Karpas-422 (cell line): ENCODE measurements around the gene CHFR. TPM values are rescaled to one million over a fixed set of nuclear protein-coding genes. Genes with fewer than 3 reads are reported as not detected.
"Not testable (repeated sequence)": the region's sequence is repeated elsewhere in the genome, so short reads cannot be mapped to it uniquely, and the experiment has no call there.

Experiments
- DNase-seq: peaks from one replicate; pipeline ENCODE4 v3.0.0-alpha.2; 2015
- H2AFZ ChIP-seq: fragments of 200-600 bp; sonication (generic); 2 replicates; pipeline ENCODE4 v1.6.1; 2014; ENCODE audit warnings: antibody characterized with exemption, low read length, mixed read lengths
- H3K27ac ChIP-seq: fragments of 200-600 bp; sonication (generic); 2 replicates; pipeline ENCODE4 v1.5.1; 2014; ENCODE audit warnings: mild to moderate bottlenecking, low read length, moderate library complexity
- H3K27me3 ChIP-seq: fragments of 200-600 bp; sonication (generic); 2 replicates; pipeline ENCODE4 v1.6.1; 2014; ENCODE audit warnings: low read length, mixed read lengths
- H3K36me3 ChIP-seq: fragments of 200-600 bp; sonication (generic); 2 replicates; pipeline ENCODE4 v1.6.1; 2014; ENCODE audit warnings: low read length, mixed read lengths; ENCODE audit not compliant: insufficient read depth
- H3K4me1 ChIP-seq: fragments of 200-600 bp; sonication (generic); 2 replicates; pipeline ENCODE4 v1.6.1; 2014; ENCODE audit warnings: mild to moderate bottlenecking, low read length, mixed read lengths
- H3K4me2 ChIP-seq: fragments of 200-600 bp; sonication (generic); 2 replicates; pipeline ENCODE4 v1.6.1; 2014; ENCODE audit warnings: low read length, low read depth, mild to moderate bottlenecking; ENCODE audit not compliant: poor library complexity, severe bottlenecking
- H3K4me3 ChIP-seq: fragments of 200-600 bp; sonication (generic); 2 replicates; pipeline ENCODE4 v1.5.1; 2014; ENCODE audit warnings: mild to moderate bottlenecking, antibody characterized with exemption, low read length, mixed read lengths
- H3K79me2 ChIP-seq: fragments of 200-600 bp; sonication (generic); 2 replicates; pipeline ENCODE4 v1.6.1; 2014; ENCODE audit warnings: mild to moderate bottlenecking, low read length, mixed read lengths
- H3K9ac ChIP-seq: fragments of 200-600 bp; sonication (generic); 2 replicates; pipeline ENCODE4 v1.6.0; 2014; ENCODE audit warnings: low read length
- H3K9me2 ChIP-seq: fragments of 200-600 bp; sonication (generic), shearing (Covaris generic); replicated peaks from 2 replicates; pipeline ENCODE4 v1.6.0; 2014; ENCODE audit warnings: mild to moderate bottlenecking, low read length, moderate library complexity; ENCODE audit not compliant: insufficient read depth
- H3K9me3 ChIP-seq: fragments of 300-700, 200-600 bp; sonication (generic); 2 replicates; pipeline ENCODE4 v1.6.1; 2014; ENCODE audit warnings: low read length, mixed read lengths
- H4K20me1 ChIP-seq: fragments of 200-600 bp; sonication (generic); 2 replicates; pipeline ENCODE4 v1.6.1; 2014; ENCODE audit warnings: mild to moderate bottlenecking, antibody characterized with exemption, low read length, low read depth; ENCODE audit not compliant: insufficient read depth
- total RNA-seq: library from RNA; depleted of rRNA; stranded (reverse); fragments of >200 nt; shearing (Covaris generic); gene quantifications from 2 replicates; pipeline ENCODE4 v1.2.3, GENCODE V29; 2014; ENCODE audit warnings: low replicate concordance

The CHFR gene
- total RNA-seq, 1 experiment from 2014 or later, result 10.1 TPM

- H3K4me3 ChIP-seq, result no peak overlapping the region
- no peaks in the 10 kb centered on the region for H4K20me1 ChIP-seq
- no peak overlapping the region for H3K9ac ChIP-seq
- H3K9me3 ChIP-seq, result no peaks in the 10 kb centered on the region
- H3K27ac ChIP-seq, result no peak overlapping the region
- H3K27me3 ChIP-seq, result no peaks in the 10 kb centered on the region
- DNase-seq, result no peak
- no peak overlapping the region for H3K4me2 ChIP-seq
- peaks cover 4% of the 10 kb centered on the region; the same call in 1 of the 2 replicates for H3K36me3 ChIP-seq
- no peaks in the 10 kb centered on the region for H3K79me2 ChIP-seq
- H3K9me2 ChIP-seq, result no peaks in the 10 kb centered on the region
- no peak overlapping the region for H2AFZ ChIP-seq
- H3K4me1 ChIP-seq, result no peaks in the 10 kb centered on the region
These were observed 33.9 kb downstream of the CHFR start for GRCh38 chr12:132853285-132854092.

- H2AFZ ChIP-seq, result no peak overlapping the region
- no peak overlapping the region for H3K4me3 ChIP-seq
- H3K9ac ChIP-seq, result no peak overlapping the region
- no peaks in the 10 kb centered on the region for H3K79me2 ChIP-seq
- H3K36me3 ChIP-seq, result peaks cover 4% of the 10 kb centered on the region; the same call in 1 of the 2 replicates
- no peak for DNase-seq
- H3K4me1 ChIP-seq, result no peaks in the 10 kb centered on the region
- H3K27ac ChIP-seq, result no peak overlapping the region
- no peak overlapping the region for H3K4me2 ChIP-seq
- H3K9me2 ChIP-seq, result no peaks in the 10 kb centered on the region
- H3K27me3 ChIP-seq, result no peaks in the 10 kb centered on the region
- no peaks in the 10 kb centered on the region for H3K9me3 ChIP-seq
- no peaks in the 10 kb centered on the region for H4K20me1 ChIP-seq
These were observed 34.9 kb downstream of the CHFR start for GRCh38 chr12:132852496-132852895.

- Histone ChIP-seq H3K79me2 (no peaks in the 10 kb centered on the region), H3K27ac (no peak overlapping the region), H4K20me1 (no peaks in the 10 kb centered on the region), H3K4me2 (no peak overlapping the region), H3K4me3 (no peak overlapping the region), H3K9ac (no peak overlapping the region), H3K36me3 (peaks cover 4% of the 10 kb centered on the region; the same call in 1 of the 2 replicates), H3K9me3 (no peaks in the 10 kb centered on the region), H3K27me3 (no peaks in the 10 kb centered on the region), H2AFZ (no peak overlapping the region), H3K9me2 (no peaks in the 10 kb centered on the region), H3K4me1 (no peaks in the 10 kb centered on the region)
- DNase-seq, result no peak
These were observed 35.9 kb downstream of the CHFR start for GRCh38 chr12:132851465-132851864.

- H3K79me2 ChIP-seq, result no peaks in the 10 kb centered on the region
- H2AFZ ChIP-seq, result no peak overlapping the region
- no peak overlapping the region for H3K4me2 ChIP-seq
- no peak overlapping the region for H3K27ac ChIP-seq
- H3K9me3 ChIP-seq, result no peaks in the 10 kb centered on the region
- H3K4me3 ChIP-seq, result no peak overlapping the region
- no peak for DNase-seq
- no peaks in the 10 kb centered on the region for H3K36me3 ChIP-seq
- no peaks in the 10 kb centered on the region for H3K27me3 ChIP-seq
- H3K9me2 ChIP-seq, result no peaks in the 10 kb centered on the region
- H3K4me1 ChIP-seq, result no peaks in the 10 kb centered on the region
- no peak overlapping the region for H3K9ac ChIP-seq
- no peaks in the 10 kb centered on the region for H4K20me1 ChIP-seq
These were observed 37.1 kb downstream of the CHFR start for GRCh38 chr12:132850291-132850690.

GRCh38 chr12:132848521-132848920 is 38.9 kb downstream of the CHFR start:
- Histone ChIP-seq H2AFZ (no peak overlapping the region), H3K4me1 (no peaks in the 10 kb centered on the region), H3K4me3 (no peak overlapping the region), H3K79me2 (no peaks in the 10 kb centered on the region), H3K4me2 (no peak overlapping the region), H4K20me1 (no peaks in the 10 kb centered on the region), H3K27me3 (no peaks in the 10 kb centered on the region), H3K9me3 (no peaks in the 10 kb centered on the region), H3K36me3 (no peaks in the 10 kb centered on the region), H3K9ac (no peak overlapping the region), H3K27ac (no peak overlapping the region), H3K9me2 (no peaks in the 10 kb centered on the region)
- DNase-seq, result no peak

- Histone ChIP-seq H3K4me2 (no peak overlapping the region), H3K36me3 (no peaks in the 10 kb centered on the region), H3K27me3 (no peaks in the 10 kb centered on the region), H4K20me1 (no peaks in the 10 kb centered on the region), H3K4me1 (no peaks in the 10 kb centered on the region), H2AFZ (no peak overlapping the region), H3K4me3 (no peak overlapping the region), H3K79me2 (no peaks in the 10 kb centered on the region), H3K9me2 (no peaks in the 10 kb centered on the region), H3K9me3 (no peaks in the 10 kb centered on the region), H3K27ac (no peak overlapping the region), H3K9ac (no peak overlapping the region)
- no peak for DNase-seq
These were observed 39.7 kb downstream of the CHFR start for GRCh38 chr12:132847363-132848356.

GRCh38 chr12:132844681-132845080 is 42.7 kb downstream of the CHFR start:
- H3K27me3 ChIP-seq, H4K20me1 ChIP-seq, H3K36me3 ChIP-seq, H3K9ac ChIP-seq, H3K4me3 ChIP-seq, H2AFZ ChIP-seq, H3K79me2 ChIP-seq, H3K9me2 ChIP-seq, DNase-seq, H3K9me3 ChIP-seq, H3K27ac ChIP-seq, H3K4me1 ChIP-seq, H3K4me2 ChIP-seq: not testable (repeated sequence)

- no peak for DNase-seq
- Histone ChIP-seq H3K9me3 (no peaks in the 10 kb centered on the region; the same call in 1 of the 2 replicates), H3K79me2 (no peaks in the 10 kb centered on the region), H3K9ac (no peak overlapping the region), H3K4me2 (no peak overlapping the region), H2AFZ (no peak overlapping the region), H3K4me3 (no peak overlapping the region), H4K20me1 (no peaks in the 10 kb centered on the region), H3K36me3 (no peaks in the 10 kb centered on the region), H3K27me3 (no peaks in the 10 kb centered on the region), H3K9me2 (no peaks in the 10 kb centered on the region), H3K27ac (no peak overlapping the region), H3K4me1 (no peaks in the 10 kb centered on the region)
These were observed 44.9 kb downstream of the CHFR start for GRCh38 chr12:132842449-132843045.
